HG02885 (cell line): ENCODE data around the gene PTPRG.

ENCODE experiments used
- ATAC-seq: cut with Tn5 transposase; IDR thresholded peaks from one replicate; pipeline ENCODE4 v1.9.1; 2021; ENCODE audit warnings: mild to moderate bottlenecking; ENCODE audit not compliant: unreplicated experiment, poor library complexity

The PTPRG gene

GRCh38 chr3:61646360-61646759, 85.0 kb downstream of the PTPRG start:
- ATAC-seq: no peak

GRCh38 chr3:61646851-61647525, 85.6 kb downstream of the PTPRG start:
- ATAC-seq: no peak

DNA sequence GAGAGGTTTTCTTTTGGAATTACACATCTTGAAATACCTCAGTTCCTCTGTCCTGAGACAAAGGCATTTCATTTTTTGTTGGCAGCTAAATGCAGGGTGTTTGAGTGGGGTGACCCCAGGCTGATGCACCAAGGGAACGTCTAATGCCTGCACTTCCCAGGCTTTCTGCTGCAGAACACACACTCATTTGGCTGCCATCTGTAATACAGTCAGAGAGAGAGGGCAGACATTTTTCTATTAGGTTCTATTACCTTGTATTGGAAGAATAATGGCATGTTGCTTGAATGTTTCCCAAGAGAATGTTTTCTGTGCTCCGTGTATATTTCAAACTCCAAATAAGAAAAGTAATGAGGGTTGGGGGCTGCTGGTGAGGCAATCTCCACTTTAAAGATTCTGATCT, 87.1 kb downstream of the PTPRG start:
- ATAC-seq: no peak

DNA sequence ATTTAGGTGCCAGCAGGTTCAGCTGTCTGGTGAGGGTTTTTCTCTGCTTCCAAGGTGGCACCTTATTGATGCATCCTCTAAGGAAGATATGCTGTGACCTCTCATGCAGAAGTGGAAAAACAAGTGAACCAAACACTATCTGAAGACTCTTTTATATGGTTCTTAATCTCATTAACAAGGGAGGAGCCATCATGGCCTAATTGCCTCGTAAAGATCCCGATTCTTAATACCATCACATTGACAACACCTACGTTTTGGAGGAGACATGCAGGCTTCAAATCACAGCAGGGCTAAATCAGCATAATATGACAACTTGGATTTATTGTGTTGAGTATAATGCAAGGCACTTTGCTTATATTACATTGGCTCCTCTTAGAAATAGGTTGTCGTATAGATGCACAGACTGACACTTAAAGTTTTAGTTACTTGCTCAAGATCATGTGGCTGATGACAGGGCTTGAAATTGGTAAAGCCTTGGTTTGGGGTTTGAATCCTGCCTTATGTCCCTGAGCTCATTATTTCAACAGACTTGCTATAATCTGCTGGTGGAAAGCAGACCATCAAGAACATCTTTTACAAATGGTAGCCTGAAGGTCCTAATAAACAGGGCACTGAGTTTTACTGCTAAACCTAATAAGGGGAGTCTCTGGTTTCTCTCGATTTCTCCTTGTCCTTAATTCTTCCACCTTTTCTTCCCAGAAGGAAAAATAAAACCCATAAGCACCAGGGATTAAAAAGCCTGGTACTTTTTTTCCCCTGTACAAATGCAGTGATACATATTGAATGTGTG, 88.2 kb downstream of the PTPRG start:
- ATAC-seq: no peak

GRCh38 chr3:61650276-61650675, 88.9 kb downstream of the PTPRG start:
- ATAC-seq: no peak

DNA sequence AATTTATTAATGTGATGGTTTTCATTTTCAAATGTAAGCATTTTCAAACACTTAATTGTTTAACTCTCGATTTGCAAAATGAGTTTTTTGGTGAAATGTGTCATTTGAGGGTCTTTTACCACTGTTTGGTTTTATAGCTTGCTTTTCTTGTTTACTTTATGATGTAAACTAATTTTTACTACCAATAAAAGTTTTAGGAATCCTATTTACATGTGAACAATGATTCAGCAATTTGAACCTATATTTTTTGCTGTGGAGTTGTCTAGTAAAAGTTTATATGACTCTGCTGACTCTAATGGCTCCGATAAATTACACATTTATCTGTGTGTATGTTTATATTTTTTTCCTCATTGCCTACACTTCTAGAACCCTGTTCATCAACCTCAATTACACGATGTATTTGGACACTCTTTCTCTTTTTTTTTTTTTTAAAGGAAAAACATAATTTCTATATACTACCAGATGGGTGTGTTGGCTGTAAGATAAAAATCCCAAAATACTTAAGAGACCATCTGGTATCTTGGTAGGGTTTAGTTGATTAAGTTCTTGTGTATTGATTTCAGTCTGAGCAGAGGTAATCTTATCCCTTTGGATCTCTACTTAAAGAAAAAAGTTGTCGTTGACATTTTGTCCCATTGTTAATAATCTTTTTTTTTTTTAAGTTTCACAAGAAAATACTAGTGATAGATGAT, 89.5 kb downstream of the PTPRG start:
- no peak for ATAC-seq

GRCh38 chr3:61657689-61658088, 96.3 kb downstream of the PTPRG start:
- ATAC-seq: no peak

GRCh38 chr3:61662861-61663260, 101.5 kb downstream of the PTPRG start:
- no peak for ATAC-seq

DNA sequence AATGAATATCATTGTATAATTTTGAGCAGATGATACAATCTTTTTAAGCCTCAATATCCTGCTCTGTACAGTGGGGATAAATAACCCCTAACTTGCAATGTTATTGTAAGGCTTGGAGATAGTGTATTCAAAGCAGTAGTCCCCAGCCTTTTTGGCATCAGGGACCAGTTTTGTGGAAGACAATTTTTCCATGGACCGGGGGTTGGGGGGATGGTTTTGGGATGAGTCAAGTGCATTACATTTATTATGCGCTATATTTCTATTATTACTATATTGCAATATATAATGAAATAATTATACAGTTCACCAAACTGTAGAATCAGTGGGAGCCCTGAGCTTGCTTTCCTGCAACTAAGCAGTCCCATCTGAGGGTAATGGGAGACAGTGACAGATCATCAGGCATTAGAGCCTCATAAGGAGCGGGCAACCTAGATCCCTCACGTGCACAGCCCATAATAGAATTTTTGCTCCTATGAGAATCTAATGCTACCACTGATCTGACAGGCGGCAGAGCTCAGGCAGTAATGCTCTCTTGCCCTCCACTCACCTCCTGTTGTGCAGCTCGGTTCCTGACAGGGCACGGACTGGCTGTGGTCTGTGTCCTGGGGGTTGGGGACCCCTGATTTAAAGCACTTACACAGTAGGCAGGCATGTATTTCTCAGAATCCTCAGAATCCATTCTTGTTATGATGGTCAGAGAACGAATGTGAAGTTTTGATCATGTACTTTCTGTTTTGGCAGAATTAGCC, 102.2 kb downstream of the PTPRG start:
- no peak for ATAC-seq

DNA sequence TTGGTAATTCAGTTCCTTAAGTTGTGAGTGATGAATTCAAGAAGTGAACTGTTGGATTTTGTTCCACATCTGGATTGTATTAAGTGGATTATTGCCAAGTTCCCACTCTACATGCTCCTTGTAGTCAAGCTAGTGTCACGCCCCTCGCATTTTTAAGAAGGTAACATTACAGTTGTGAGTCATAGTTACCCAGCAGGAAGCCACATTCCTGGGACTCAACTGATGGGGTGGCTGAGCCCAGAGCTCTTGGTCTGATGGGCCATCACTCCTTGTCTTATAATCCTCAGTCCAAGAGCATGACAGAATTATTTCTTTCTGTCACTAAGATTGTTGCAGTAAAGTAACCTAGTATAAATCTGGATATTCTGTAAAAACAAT, 102.7 kb downstream of the PTPRG start:
- ATAC-seq: no peak

DNA sequence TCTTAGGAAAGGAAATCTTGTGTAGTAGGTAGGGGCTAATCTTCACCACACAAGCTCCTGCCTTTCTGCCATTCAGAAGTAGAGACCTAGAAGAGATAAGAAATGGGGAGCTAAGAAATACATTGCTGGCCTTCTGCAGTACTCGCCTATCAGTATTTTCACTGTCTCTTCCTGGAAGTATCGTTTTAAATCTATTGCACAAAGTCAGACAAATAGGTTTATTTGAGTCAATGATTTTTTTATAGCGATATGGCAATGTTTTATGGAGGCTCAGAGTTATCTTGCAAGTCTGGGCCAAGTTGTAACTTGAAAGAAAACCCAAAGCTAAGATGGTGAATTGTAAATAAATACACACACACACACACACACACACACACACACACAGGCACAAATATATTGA, 103.8 kb downstream of the PTPRG start:
- ATAC-seq: no peak

DNA sequence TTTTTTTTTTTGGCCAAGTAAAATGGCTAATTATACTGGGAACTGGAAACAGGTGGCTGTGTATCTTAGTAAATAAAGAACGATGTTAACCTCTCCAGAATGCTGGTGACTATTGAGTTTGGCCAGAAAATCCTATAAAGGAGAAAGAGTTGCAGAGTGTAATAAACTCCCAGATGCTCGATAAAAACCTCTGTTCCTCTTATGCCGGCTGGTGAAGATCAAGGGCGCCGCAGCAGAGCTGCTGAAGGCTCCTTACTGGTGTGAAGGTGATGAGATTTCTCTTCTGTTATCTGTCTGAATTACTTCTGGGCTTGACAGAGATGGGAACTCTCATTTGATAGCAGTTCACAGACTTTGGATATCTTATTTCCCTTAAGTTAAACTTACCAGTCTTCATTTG, 104.6 kb downstream of the PTPRG start:
- ATAC-seq: no peak

GRCh38 chr3:61666615-61667330, 105.4 kb downstream of the PTPRG start:
- ATAC-seq: no peak

GRCh38 chr3:61667383-61667782, 106.0 kb downstream of the PTPRG start:
- ATAC-seq: no peak

DNA sequence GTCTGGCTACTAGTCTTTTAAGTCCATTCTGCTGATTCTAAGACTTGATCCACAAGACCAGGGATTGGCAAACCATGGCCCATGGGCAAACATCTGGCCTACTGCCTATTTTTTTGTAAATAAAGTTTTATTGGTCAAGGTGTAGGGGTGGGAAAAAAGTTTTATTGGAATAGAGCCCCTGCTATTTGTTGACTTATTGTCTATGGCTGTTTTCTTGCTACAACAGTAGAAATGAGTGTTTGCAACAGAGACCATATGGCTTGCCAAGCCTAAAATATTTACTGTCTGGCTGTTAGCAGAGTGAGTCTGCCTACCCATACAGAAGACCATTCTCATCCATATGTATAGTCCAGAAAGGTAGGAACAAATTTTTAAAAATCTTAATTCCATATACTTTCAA, 106.4 kb downstream of the PTPRG start:
- peak; percentile 11 for ATAC-seq

DNA sequence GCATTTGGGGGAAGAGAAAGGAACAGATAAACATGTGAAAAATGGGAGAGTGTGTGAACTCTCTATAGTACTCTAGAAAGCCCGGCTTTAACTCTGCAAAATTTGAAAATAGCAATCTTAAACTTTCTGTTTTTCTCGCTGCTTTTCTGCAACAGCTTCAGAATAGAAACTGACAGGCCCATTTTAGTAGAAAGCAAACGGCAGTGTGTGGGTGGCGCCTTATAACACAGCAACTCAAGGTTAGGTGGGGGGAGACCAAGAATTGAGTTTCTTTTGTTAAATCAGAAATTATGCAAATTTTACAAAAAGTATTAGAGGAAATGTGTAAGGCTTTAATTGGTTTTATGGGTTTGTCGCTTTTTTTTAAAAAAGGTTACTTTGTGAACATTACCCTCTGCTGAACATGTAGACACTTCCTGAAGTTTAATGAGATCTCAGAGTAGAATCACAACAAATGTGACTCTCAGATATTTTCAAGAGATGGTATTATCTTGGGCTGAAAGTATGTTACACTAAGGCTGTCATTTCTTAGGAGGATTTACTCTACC, 107.0 kb downstream of the PTPRG start:
- ATAC-seq: peak; percentile 85

GRCh38 chr3:61669203-61669602, 107.8 kb downstream of the PTPRG start:
- ATAC-seq: no peak

DNA sequence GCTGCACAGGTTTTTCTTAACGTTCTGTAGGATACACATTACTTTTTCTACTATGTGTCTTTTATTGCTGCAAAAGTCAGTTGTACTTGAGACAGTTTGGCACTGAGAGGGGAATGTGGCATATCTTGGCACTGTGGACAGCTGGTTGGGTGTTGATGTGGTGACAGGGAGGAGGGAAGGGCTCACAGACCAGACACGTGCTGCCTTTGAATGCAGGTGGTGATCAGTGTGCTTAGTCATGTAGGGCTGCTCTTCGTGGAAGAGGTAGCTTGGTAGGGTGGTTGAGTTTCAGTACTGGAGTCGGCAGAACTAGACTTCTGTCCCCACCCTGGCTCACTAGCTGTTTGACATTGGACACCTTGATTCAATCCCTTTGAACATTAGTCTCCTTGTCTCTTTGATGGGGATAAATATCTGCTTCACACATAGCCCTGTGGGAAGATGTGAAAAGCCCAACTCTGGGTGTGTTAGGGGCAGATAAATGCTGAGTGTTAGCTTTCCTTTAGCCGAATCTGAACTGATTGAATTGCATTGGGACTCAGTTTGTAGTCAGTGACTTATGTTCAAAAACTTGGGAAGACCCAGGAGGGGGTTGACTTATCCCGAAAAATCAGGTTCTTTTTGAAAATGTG, 108.4 kb downstream of the PTPRG start:
- ATAC-seq: peak; percentile 70

DNA sequence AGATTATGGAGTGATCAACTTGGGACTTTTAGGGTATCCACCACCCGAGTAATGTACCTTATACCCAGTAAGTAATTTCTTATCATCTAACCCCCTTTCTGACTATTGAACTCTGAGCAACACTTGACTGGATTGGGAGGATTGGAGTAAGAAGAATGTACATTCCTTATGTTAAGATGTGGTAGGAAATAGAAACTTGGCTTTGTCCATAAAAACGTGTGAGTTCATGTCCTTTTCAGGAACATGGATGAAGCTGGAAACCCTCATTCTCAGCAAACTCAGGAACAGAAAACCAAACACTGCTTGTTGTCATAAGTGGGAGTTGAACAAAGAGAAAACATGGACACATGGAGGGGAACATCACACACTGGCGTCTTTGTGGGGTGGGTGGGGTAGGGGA, 112.3 kb downstream of the PTPRG start:
- ATAC-seq: no peak
